Measurements from ENCODE around the gene NSG2.

The NSG2 gene
- long read RNA-seq, result 0 reads

DNA sequence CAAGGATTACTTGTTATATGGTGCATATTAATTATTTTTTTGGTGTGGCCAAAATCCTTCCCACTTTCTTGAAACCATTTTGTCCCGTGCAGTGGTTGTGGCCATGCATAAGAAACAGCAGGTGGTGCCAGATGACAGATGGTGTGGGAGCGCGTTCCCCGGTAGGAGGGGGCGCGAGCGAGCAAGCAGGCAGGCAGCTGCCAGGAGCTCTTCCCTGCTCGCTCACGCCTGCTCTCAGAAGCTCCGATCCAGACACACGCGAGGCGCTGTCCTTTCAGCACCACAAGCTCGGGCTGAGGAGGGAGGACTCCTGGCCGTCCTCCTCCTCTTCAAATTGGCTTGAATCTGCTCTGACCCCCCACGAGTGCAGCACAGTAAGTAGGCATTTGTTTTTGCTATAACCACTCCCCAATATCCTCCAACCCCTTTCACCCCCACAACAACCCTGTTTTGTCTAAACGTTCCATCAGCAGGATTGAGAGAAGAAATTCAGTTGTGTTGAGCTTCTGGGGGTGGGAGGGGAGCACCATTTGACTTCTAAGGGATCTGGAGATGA is at the start of gene NSG2:
NSG2 (plus strand) TSS at position 237 of the 556 bp plus-strand sequence. CDS start 1,050 bp downstream, outside the sequence.
- Histone ChIP-seq H3K27me3 (ENCODE audit: insufficient read depth, poor library complexity, severe bottlenecking) (no peaks in the 10 kb centered on the region), H3K4me3 (replicated peaks; ENCODE audit: insufficient read depth, low read length) (no peak within 1 kb of the TSS), H3K27ac (replicated peaks) (no peak within 1 kb of the TSS)
- DNase-seq (ENCODE audit: low read depth in 1 of 2, low spot score in 1 of 2), result peak; percentile 66 to 77
- no peak for TF ChIP-seq SPI1 (IDR thresholded peaks at IDR 0.05; ENCODE audit: borderline replicate concordance, low read depth)
- TF ChIP-seq, protein P1, sequence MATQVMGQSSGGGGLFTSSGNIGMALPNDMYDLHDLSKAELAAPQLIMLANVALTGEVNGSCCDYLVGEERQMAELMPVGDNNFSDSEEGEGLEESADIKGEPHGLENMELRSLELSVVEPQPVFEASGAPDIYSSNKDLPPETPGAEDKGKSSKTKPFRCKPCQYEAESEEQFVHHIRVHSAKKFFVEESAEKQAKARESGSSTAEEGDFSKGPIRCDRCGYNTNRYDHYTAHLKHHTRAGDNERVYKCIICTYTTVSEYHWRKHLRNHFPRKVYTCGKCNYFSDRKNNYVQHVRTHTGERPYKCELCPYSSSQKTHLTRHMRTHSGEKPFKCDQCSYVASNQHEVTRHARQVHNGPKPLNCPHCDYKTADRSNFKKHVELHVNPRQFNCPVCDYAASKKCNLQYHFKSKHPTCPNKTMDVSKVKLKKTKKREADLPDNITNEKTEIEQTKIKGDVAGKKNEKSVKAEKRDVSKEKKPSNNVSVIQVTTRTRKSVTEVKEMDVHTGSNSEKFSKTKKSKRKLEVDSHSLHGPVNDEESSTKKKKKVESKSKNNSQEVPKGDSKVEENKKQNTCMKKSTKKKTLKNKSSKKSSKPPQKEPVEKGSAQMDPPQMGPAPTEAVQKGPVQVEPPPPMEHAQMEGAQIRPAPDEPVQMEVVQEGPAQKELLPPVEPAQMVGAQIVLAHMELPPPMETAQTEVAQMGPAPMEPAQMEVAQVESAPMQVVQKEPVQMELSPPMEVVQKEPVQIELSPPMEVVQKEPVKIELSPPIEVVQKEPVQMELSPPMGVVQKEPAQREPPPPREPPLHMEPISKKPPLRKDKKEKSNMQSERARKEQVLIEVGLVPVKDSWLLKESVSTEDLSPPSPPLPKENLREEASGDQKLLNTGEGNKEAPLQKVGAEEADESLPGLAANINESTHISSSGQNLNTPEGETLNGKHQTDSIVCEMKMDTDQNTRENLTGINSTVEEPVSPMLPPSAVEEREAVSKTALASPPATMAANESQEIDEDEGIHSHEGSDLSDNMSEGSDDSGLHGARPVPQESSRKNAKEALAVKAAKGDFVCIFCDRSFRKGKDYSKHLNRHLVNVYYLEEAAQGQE (IDR thresholded peaks at IDR 0.05; ENCODE audit: insufficient replicate concordance, low read depth), result peak; percentile 96
- TF ChIP-seq, protein P2, sequence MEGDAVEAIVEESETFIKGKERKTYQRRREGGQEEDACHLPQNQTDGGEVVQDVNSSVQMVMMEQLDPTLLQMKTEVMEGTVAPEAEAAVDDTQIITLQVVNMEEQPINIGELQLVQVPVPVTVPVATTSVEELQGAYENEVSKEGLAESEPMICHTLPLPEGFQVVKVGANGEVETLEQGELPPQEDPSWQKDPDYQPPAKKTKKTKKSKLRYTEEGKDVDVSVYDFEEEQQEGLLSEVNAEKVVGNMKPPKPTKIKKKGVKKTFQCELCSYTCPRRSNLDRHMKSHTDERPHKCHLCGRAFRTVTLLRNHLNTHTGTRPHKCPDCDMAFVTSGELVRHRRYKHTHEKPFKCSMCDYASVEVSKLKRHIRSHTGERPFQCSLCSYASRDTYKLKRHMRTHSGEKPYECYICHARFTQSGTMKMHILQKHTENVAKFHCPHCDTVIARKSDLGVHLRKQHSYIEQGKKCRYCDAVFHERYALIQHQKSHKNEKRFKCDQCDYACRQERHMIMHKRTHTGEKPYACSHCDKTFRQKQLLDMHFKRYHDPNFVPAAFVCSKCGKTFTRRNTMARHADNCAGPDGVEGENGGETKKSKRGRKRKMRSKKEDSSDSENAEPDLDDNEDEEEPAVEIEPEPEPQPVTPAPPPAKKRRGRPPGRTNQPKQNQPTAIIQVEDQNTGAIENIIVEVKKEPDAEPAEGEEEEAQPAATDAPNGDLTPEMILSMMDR (IDR thresholded peaks at IDR 0.05; ENCODE audit: insufficient read depth, low read length), result peak; percentile 7

DNA sequence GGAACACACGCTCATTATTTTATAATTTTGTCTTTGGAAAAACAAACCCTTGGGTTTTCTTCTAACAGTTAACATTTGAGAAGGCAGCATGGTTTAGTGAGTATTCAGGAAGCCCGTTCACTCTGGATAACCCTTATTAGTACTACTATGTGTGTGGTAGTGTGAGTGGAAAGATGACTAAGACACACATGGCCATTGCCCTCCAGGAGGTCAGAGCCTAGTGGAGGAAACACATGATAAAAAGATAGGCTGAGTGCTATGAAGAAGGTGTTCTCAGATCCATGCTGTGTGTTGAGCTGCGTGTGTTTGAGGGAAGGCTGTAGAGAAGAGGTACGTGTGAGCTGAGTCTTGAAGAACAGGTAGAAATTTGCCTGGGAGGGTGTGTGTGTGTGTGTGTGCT is 48.2 kb upstream of the NSG2 start:
- TF ChIP-seq GABPA (IDR thresholded peaks at IDR 0.05; ENCODE audit: low read depth), result no peak
- TF ChIP-seq, protein P2 (IDR thresholded peaks at IDR 0.05; ENCODE audit: insufficient read depth, low read length), result no peak
- TF ChIP-seq SPI1 (IDR thresholded peaks at IDR 0.05; ENCODE audit: borderline replicate concordance, low read depth), result no peak
- no peak for TF ChIP-seq POLR2AphosphoS5 (IDR thresholded peaks at IDR 0.05; ENCODE audit: low read depth)
- TF ChIP-seq, protein P1 (IDR thresholded peaks at IDR 0.05; ENCODE audit: insufficient replicate concordance, low read depth), result no peak
- Histone ChIP-seq H3K27me3 (ENCODE audit: insufficient read depth, poor library complexity, severe bottlenecking) (peaks cover 24% of the 10 kb centered on the region), H3K27ac (replicated peaks) (no peak overlapping the region), H3K4me3 (replicated peaks; ENCODE audit: insufficient read depth, low read length) (no peak overlapping the region)
- no peak for DNase-seq (ENCODE audit: low read depth in 1 of 2, low spot score in 1 of 2)

DNA sequence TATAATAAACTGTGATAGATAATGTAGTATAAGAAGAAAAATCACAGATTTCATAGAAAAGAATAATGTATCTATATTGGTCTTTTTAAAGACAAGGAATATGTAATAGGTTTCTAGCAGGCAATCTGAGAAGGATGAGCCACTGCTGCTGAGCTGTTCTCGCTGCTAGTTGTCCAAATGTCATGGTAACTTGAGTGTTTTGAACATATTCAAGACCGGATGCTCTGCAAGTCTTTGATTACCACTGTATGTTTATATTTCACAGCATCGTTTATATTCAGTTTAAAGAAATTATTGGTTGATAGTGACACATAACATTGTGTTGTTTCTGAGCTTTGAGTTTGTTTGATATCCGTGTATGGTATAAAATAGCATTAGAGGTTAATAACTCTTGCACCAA is 47.0 kb upstream of the NSG2 start:
- no peak for TF ChIP-seq GABPA (IDR thresholded peaks at IDR 0.05; ENCODE audit: low read depth)
- TF ChIP-seq, protein P1 (IDR thresholded peaks at IDR 0.05; ENCODE audit: insufficient replicate concordance, low read depth), result no peak
- TF ChIP-seq SPI1 (IDR thresholded peaks at IDR 0.05; ENCODE audit: borderline replicate concordance, low read depth), result no peak
- Histone ChIP-seq H3K4me3 (replicated peaks; ENCODE audit: insufficient read depth, low read length) (no peak overlapping the region), H3K27ac (replicated peaks) (no peak overlapping the region), H3K27me3 (ENCODE audit: insufficient read depth, poor library complexity, severe bottlenecking) (peaks cover 24% of the 10 kb centered on the region)
- no peak for DNase-seq (ENCODE audit: low read depth in 1 of 2, low spot score in 1 of 2)

Data from HL-60 (cell line).